Right cardiac atrium (tissue), 5 donors: ENCODE measurements around the gene SERPINB8. TPM values are rescaled to one million over a fixed set of nuclear protein-coding genes. Genes with fewer than 3 reads are reported as not detected.
A peak's percentile ranks its signal among the peaks of the same experiment; 100 is the strongest.

ENCODE experiments used
- ATAC-seq, 2 donors: fragments of 200-7000 bp; cut with Tn5 transposase; one replicate each; pipeline versions ENCODE4 v1.8.0 to v1.9.1; 2020; ENCODE audit warnings: moderate library complexity in 2 of 2, mild to moderate bottlenecking in 1 of 2
- DNase-seq, 3 donors: peaks; one replicate each; pipeline ENCODE4 v3.0.0-alpha.2; 2020
- H3K27ac ChIP-seq: one replicate; pipeline ENCODE4 v1.5.1; 2013; ENCODE audit warnings: mild to moderate bottlenecking, low read length, control low read depth, moderate library complexity
- H3K27me3 ChIP-seq: one replicate; pipeline ENCODE4 v1.6.1; 2013; ENCODE audit not compliant: control insufficient read depth, insufficient read depth
- H3K4me1 ChIP-seq: one replicate; pipeline ENCODE4 v1.6.1; 2013; ENCODE audit warnings: low read length; ENCODE audit not compliant: control insufficient read depth, insufficient read depth
- H3K4me3 ChIP-seq: one replicate; pipeline ENCODE4 v1.5.1; 2013; ENCODE audit warnings: low read length, control low read depth
- H3K9me3 ChIP-seq: one replicate; pipeline ENCODE4 v1.6.1; 2013; ENCODE audit warnings: low read length; ENCODE audit not compliant: control insufficient read depth
- WGBS: extraction: QIAGEN DNeasy Blood & Tissue Kit; methylation state at CpG from one replicate; pipeline ENCODE4 v1.1.7; 2013; 5-methylcytosine and 5-hydroxymethylcytosine counted together
- intact Hi-C, 4 donors: fragments of 100-400 bp; cut with DNase I; formaldehyde crosslinking; loops; one replicate each; pipeline versions ENCODE4 v1.11.0 to v1.14.0; 2022 to 2023
- polyA plus RNA-seq: library from polyadenylated mRNA; stranded (reverse); fragments of 200-250 nt; gene quantifications from one replicate; pipeline ENCODE4 v1.2.3, GENCODE V29; 2013
- total RNA-seq, 4 donors: library from RNA; stranded (reverse); fragmentation: NEBNext Ultra II Directional; extraction: Animal tissue kit (Norgen Biotek cat#: 25700); gene quantifications; one replicate each; pipeline ENCODE4 v1.2.1, GENCODE V29; 2021
- donor health status: healthy with polysubstance abuse.
- donor health status: DM: no; HTN: yes; CAD: no.
- donor health status: DM: no; HTN: no; CAD: no.
- donor health status: DM: no; HTN: yes; CAD: no; lungs with severe emphysema.
- donor health status: DM: yes; HTN: yes; CAD: no.

Gene SERPINB8
- total and polyA plus RNA-seq, 5 donors, result 1.9 to 9.6 (median 5.5) TPM

GRCh38 chr18:63965716-63966330 lies 4.1 kb upstream of the SERPINB8 start:
- Histone ChIP-seq H3K4me3 (no peak overlapping the region), H3K27ac (no peak overlapping the region), H3K4me1 (no peaks in the 10 kb centered on the region), H3K27me3 (no peaks in the 10 kb centered on the region), H3K9me3 (no peaks in the 10 kb centered on the region)
- DNase-seq (no peak), ATAC-seq (no peak)
- intact Hi-C loops, result no loop called here
- WGBS, result 81% methylated on average over 5 of the region's 5 CpGs

GRCh38 chr18:63970809-63971205 lies 926 bp downstream of the SERPINB8 start:
- ATAC-seq, result peak; percentile 75 to 79
- H3K4me1 ChIP-seq, result no peaks in the 10 kb centered on the region
- no peaks in the 10 kb centered on the region for H3K9me3 ChIP-seq
- intact Hi-C loops, result no loop called here
- H3K4me3 ChIP-seq, result peak overlapping the region; percentile 91
- H3K27me3 ChIP-seq, result no peaks in the 10 kb centered on the region
- WGBS, result 19% methylated on average over 18 of the region's 18 CpGs
- peak; percentile 48 to 82 (median 77) for DNase-seq
- peak overlapping the region; percentile 79 for H3K27ac ChIP-seq

GRCh38 chr18:63971320-63972001 lies 1.6 kb downstream of the SERPINB8 start:
- intact Hi-C loops, result no loop called here
- no peak overlapping the region for H3K4me3 ChIP-seq
- no peaks in the 10 kb centered on the region for H3K4me1 ChIP-seq
- no peak for DNase-seq
- ATAC-seq, result no peak
- no peaks in the 10 kb centered on the region for H3K27me3 ChIP-seq
- 73% methylated on average over 13 of the region's 13 CpGs for WGBS
- no peaks in the 10 kb centered on the region for H3K9me3 ChIP-seq
- no peak overlapping the region for H3K27ac ChIP-seq

GRCh38 chr18:63972002-63972376 lies 2.1 kb downstream of the SERPINB8 start:
- 77% methylated on average over 5 of the region's 5 CpGs for WGBS
- DNase-seq (no peak), ATAC-seq (no peak)
- Histone ChIP-seq H3K27ac (no peak overlapping the region), H3K4me1 (no peaks in the 10 kb centered on the region), H3K9me3 (no peaks in the 10 kb centered on the region), H3K4me3 (no peak overlapping the region), H3K27me3 (no peaks in the 10 kb centered on the region)
- intact Hi-C loops, result no loop called here

- Histone ChIP-seq H3K27me3 (no peaks in the 10 kb centered on the region), H3K27ac (no peak overlapping the region), H3K4me1 (no peaks in the 10 kb centered on the region), H3K9me3 (no peaks in the 10 kb centered on the region), H3K4me3 (no peak overlapping the region)
- intact Hi-C loops, result no loop called here
- ATAC-seq (no peak), DNase-seq (no peak)
- WGBS, result 34% methylated on average over 2 of the region's 2 CpGs
Measured at GRCh38 chr18:63974991-63975390, 5.1 kb downstream of the SERPINB8 start.

- ATAC-seq (no peak), DNase-seq (no peak)
- WGBS, result 58% methylated on average over 3 of the region's 3 CpGs
- Histone ChIP-seq H3K27ac (no peak overlapping the region), H3K27me3 (no peaks in the 10 kb centered on the region), H3K4me1 (no peaks in the 10 kb centered on the region), H3K4me3 (no peak overlapping the region), H3K9me3 (no peaks in the 10 kb centered on the region)
- intact Hi-C loops, result no loop called here
Measured at GRCh38 chr18:63975628-63976027, 5.7 kb downstream of the SERPINB8 start.

- intact Hi-C loops, result no loop called here
- Histone ChIP-seq H3K27me3 (no peaks in the 10 kb centered on the region), H3K9me3 (no peaks in the 10 kb centered on the region), H3K4me1 (no peaks in the 10 kb centered on the region), H3K27ac (no peak overlapping the region), H3K4me3 (no peak overlapping the region)
- DNase-seq (no peak), ATAC-seq (no peak)
- WGBS, result 96% methylated on average over 3 of the region's 3 CpGs
Measured at GRCh38 chr18:63977040-63977439, 7.2 kb downstream of the SERPINB8 start.

GRCh38 chr18:63979409-63979920 lies 9.6 kb downstream of the SERPINB8 start:
- no peaks in the 10 kb centered on the region for H3K27me3 ChIP-seq
- H3K9me3 ChIP-seq, result no peaks in the 10 kb centered on the region
- peak overlapping the region; percentile 39 for H3K4me3 ChIP-seq
- intact Hi-C loops, result no loop called here
- H3K4me1 ChIP-seq, result no peaks in the 10 kb centered on the region
- ATAC-seq, result peak; percentile 85 to 86
- no peak overlapping the region for H3K27ac ChIP-seq
- peak in 1 of 3 donors; percentile 58 for DNase-seq
- WGBS, result 12% methylated on average over 6 of the region's 6 CpGs

GRCh38 chr18:63980027-63980426 lies 10.1 kb downstream of the SERPINB8 start:
- no peak for DNase-seq
- intact Hi-C loops, result no loop called here
- Histone ChIP-seq H3K4me3 (peak overlapping the region; percentile 39), H3K4me1 (no peaks in the 10 kb centered on the region), H3K27ac (no peak overlapping the region), H3K9me3 (no peaks in the 10 kb centered on the region), H3K27me3 (no peaks in the 10 kb centered on the region)
- WGBS, result 57% methylated on average over 7 of the region's 7 CpGs
- ATAC-seq, result peak in 1 of 2 donors; percentile 50

- Histone ChIP-seq H3K9me3 (no peaks in the 10 kb centered on the region), H3K27ac (no peak overlapping the region), H3K4me1 (no peaks in the 10 kb centered on the region), H3K4me3 (no peak overlapping the region), H3K27me3 (no peaks in the 10 kb centered on the region)
- 79% methylated on average over 6 of the region's 6 CpGs for WGBS
- DNase-seq, result no peak
- no peak for ATAC-seq
- intact Hi-C loops, result no loop called here
Measured at GRCh38 chr18:63980896-63981460, 11.1 kb downstream of the SERPINB8 start.

- WGBS, result 69% methylated on average over 2 of the region's 2 CpGs
- Histone ChIP-seq H3K9me3 (no peaks in the 10 kb centered on the region), H3K4me3 (no peak overlapping the region), H3K27ac (no peak overlapping the region), H3K27me3 (no peaks in the 10 kb centered on the region), H3K4me1 (no peaks in the 10 kb centered on the region)
- DNase-seq, result no peak
- no peak for ATAC-seq
- intact Hi-C loops, result no loop called here
Measured at GRCh38 chr18:63981719-63982118, 11.8 kb downstream of the SERPINB8 start.
